H9 (cell line): ENCODE results near the gene OPRD1. TPM values are rescaled to one million over a fixed set of nuclear protein-coding genes. Genes with fewer than 3 reads are reported as not detected.

Experiments
- DNase-seq: peaks from one replicate; pipeline ENCODE4 v3.0.0-alpha.2; 2017
- H2AFZ ChIP-seq: one replicate; pipeline ENCODE4 v1.6.1; 2013; ENCODE audit warnings: mild to moderate bottlenecking, low read length, control low read depth, moderate library complexity
- H2AK5ac ChIP-seq: 2 replicates; pipeline ENCODE4 v1.6.1; 2013; ENCODE audit warnings: low read length, control low read depth, mixed read lengths; ENCODE audit not compliant: insufficient read length
- H2BK120ac ChIP-seq: one replicate; pipeline ENCODE4 v1.6.1; 2013; ENCODE audit warnings: low read depth, mild to moderate bottlenecking, low read length, control low read depth, inconsistent platforms; ENCODE audit not compliant: poor library complexity, severe bottlenecking
- H2BK12ac ChIP-seq: 2 replicates; pipeline ENCODE4 v1.6.1; 2013; ENCODE audit warnings: low read length, control low read depth, mixed read lengths, low read depth; ENCODE audit not compliant: insufficient read length
- H2BK15ac ChIP-seq: 2 replicates; pipeline ENCODE4 v1.6.1; 2013; ENCODE audit warnings: low read depth, low read length, control low read depth
- H2BK20ac ChIP-seq: one replicate; pipeline ENCODE4 v1.6.1; 2013; ENCODE audit warnings: low read depth, mild to moderate bottlenecking, low read length, control low read depth, inconsistent platforms; ENCODE audit not compliant: poor library complexity, severe bottlenecking
- H2BK5ac ChIP-seq: 2 replicates; pipeline ENCODE4 v1.6.1; 2013; ENCODE audit warnings: low read length, control low read depth, mixed read lengths; ENCODE audit not compliant: insufficient read length
- H3K14ac ChIP-seq: 2 replicates; pipeline ENCODE4 v1.6.1; 2013; ENCODE audit warnings: low read length, control low read depth; ENCODE audit not compliant: insufficient read depth
- H3K18ac ChIP-seq: 2 replicates; pipeline ENCODE4 v1.6.1; 2013; ENCODE audit warnings: low read depth, mild to moderate bottlenecking, mixed read lengths, low read length, control low read depth; ENCODE audit not compliant: insufficient read length
- H3K23ac ChIP-seq: 2 replicates; pipeline ENCODE4 v1.6.1; 2013; ENCODE audit warnings: low read length, control low read depth, mixed read lengths, low read depth; ENCODE audit not compliant: insufficient read length
- H3K23me2 ChIP-seq: 2 replicates; pipeline ENCODE4 v1.6.1; 2013; ENCODE audit warnings: low read depth, mild to moderate bottlenecking, mixed read lengths, low read length, control low read depth; ENCODE audit not compliant: insufficient read length, poor library complexity, severe bottlenecking
- H3K27ac ChIP-seq: 2 replicates; pipeline ENCODE4 v1.5.1; 2013; ENCODE audit warnings: low read length, control low read depth, mixed read lengths, low read depth; ENCODE audit not compliant: insufficient read length
- H3K27me3 ChIP-seq: 2 replicates; pipeline ENCODE4 v1.6.1; 2013; ENCODE audit warnings: low read length, control low read depth, inconsistent platforms; ENCODE audit not compliant: insufficient read depth
- H3K4ac ChIP-seq: 2 replicates; pipeline ENCODE4 v1.6.1; 2013; ENCODE audit warnings: low read depth, mild to moderate bottlenecking, control low read depth, inconsistent platforms, low read length, moderate library complexity
- H3K4me1 ChIP-seq: 2 replicates; pipeline ENCODE4 v1.6.1; 2013; ENCODE audit warnings: low read length, control low read depth, inconsistent platforms; ENCODE audit not compliant: insufficient read depth
- H3K4me2 ChIP-seq: 2 replicates; pipeline ENCODE4 v1.6.1; 2013; ENCODE audit warnings: low read length, control low read depth, mixed read lengths; ENCODE audit not compliant: insufficient read length, insufficient read depth
- H3K56ac ChIP-seq: 2 replicates; pipeline ENCODE4 v1.6.1; 2013; ENCODE audit warnings: low read depth, mild to moderate bottlenecking, mixed read lengths, low read length, control low read depth; ENCODE audit not compliant: insufficient read length
- H3K79me1 ChIP-seq: 2 replicates; pipeline ENCODE4 v1.6.1; 2013; ENCODE audit warnings: low read depth, mild to moderate bottlenecking, moderate library complexity, low read length, control low read depth, inconsistent platforms; ENCODE audit not compliant: insufficient read depth, poor library complexity, severe bottlenecking
- H3K79me2 ChIP-seq: 2 replicates; pipeline ENCODE4 v1.6.1; 2013; ENCODE audit warnings: low read length, control low read depth, inconsistent platforms; ENCODE audit not compliant: insufficient read depth
- H3K9ac ChIP-seq: 2 replicates; pipeline ENCODE4 v1.6.1; 2013; ENCODE audit warnings: low read length, control low read depth, mixed read lengths; ENCODE audit not compliant: insufficient read length; ENCODE audit errors: extremely low read depth
- H3K9me3 ChIP-seq: one replicate; pipeline ENCODE4 v1.6.1; 2013; ENCODE audit warnings: low read depth, low read length, inconsistent platforms; ENCODE audit not compliant: control insufficient read depth
- H3T11ph ChIP-seq: one replicate; pipeline ENCODE4 v1.6.1; 2013; ENCODE audit warnings: mild to moderate bottlenecking, low read length, control low read depth, inconsistent platforms
- H4K20me1 ChIP-seq: one replicate; pipeline ENCODE4 v1.6.1; 2013; ENCODE audit not compliant: control insufficient read depth, insufficient read length, insufficient read depth
- H4K5ac ChIP-seq: 2 replicates; pipeline ENCODE4 v1.6.1; 2013; ENCODE audit warnings: low read depth, mild to moderate bottlenecking, mixed read lengths, low read length, control low read depth; ENCODE audit not compliant: insufficient read length
- H4K8ac ChIP-seq: replicated peaks from 2 replicates; pipeline ENCODE4 v1.6.1; 2013; ENCODE audit warnings: low read length, control low read depth, mixed read lengths, low read depth; ENCODE audit not compliant: insufficient read length
- H4K91ac ChIP-seq: 2 replicates; pipeline ENCODE4 v1.6.1; 2013; ENCODE audit warnings: low read depth, mild to moderate bottlenecking, moderate library complexity, mixed read lengths, low read length, control low read depth; ENCODE audit not compliant: insufficient read length
- H3K27ac Mint-ChIP-seq, 3 experiments: 2 replicates in 2 of 3; 3 replicates in 1 of 3; pipeline ENCODE4 v1.8.0; 2020 to 2021; ENCODE audit warnings: mixed read lengths in 3 of 3, mild to moderate bottlenecking in 1 of 3, moderate library complexity in 1 of 3
- H3K27me3 Mint-ChIP-seq: 2 replicates; pipeline ENCODE4 v1.8.0; 2021; ENCODE audit warnings: low read depth, mild to moderate bottlenecking, moderate library complexity, mixed read lengths
- H3K36me3 Mint-ChIP-seq, 3 experiments: 2 replicates in 2 of 3; 3 replicates in 1 of 3; pipeline ENCODE4 v1.8.0; 2020 to 2021; ENCODE audit warnings: low read depth in 3 of 3, mixed read lengths in 3 of 3; ENCODE audit not compliant: insufficient read depth in 1 of 3
- H3K4me1 Mint-ChIP-seq, 2 experiments: 2 replicates each; pipeline ENCODE4 v1.8.0; 2020; ENCODE audit warnings: mixed read lengths in 2 of 2
- H3K4me3 Mint-ChIP-seq, 2 experiments: 2 replicates in 1 of 2; 3 replicates in 1 of 2; pipeline ENCODE4 v1.8.0; 2020 to 2021; ENCODE audit warnings: mild to moderate bottlenecking in 2 of 2, mixed read lengths in 2 of 2, moderate library complexity in 1 of 2
- H3K9me3 Mint-ChIP-seq, 2 experiments: 2 replicates in 1 of 2; 3 replicates in 1 of 2; pipeline ENCODE4 v1.8.0; 2020; ENCODE audit warnings: mild to moderate bottlenecking in 2 of 2, mixed read lengths in 2 of 2, moderate library complexity in 1 of 2
- CTCF ChIP-seq: fragments of 200-600 bp; sonication (generic); conservative IDR thresholded peaks from 3 replicates; pipeline ENCODE4 v1.8.0; 2021; ENCODE audit warnings: antibody characterized with exemption, mild to moderate bottlenecking
- whole genome bisulfite sequencing: extraction: QIAGEN DNeasy Blood & Tissue Kit; methylation state at CpG from one replicate; pipeline ENCODE4 v1.1.7; 2013; ENCODE audit warnings: missing lambda C conversion rate, low lambda C conversion rate, mixed read lengths; ENCODE audit not compliant: insufficient read length; ENCODE audit errors: extremely low coverage; 5-methylcytosine and 5-hydroxymethylcytosine counted together
- total RNA-seq: library from RNA; stranded (reverse); gene quantifications from 2 replicates; pipeline ENCODE4 v1.2.1, GENCODE V29; 2021

OPRD1 gene
- total RNA-seq, 1 experiment from 2014 or later = 1.8 TPM

GRCh38 chr1:28775121-28775942 lies 36.6 kb upstream of the OPRD1 start:
- no peaks in the 10 kb centered on the region for H3K79me2 ChIP-seq
- H3K4me1 ChIP-seq = no peaks in the 10 kb centered on the region
- H4K8ac ChIP-seq = no peak overlapping the region
- Mint-ChIP-seq H3K27ac (peak overlapping the region in 1 of 3 experiments; percentile 87; a peak in 2 of 7 replicates), H3K4me1 (peaks cover 0 to 10% of the 10 kb centered on the region in 2 experiments; a peak in 1 of 4 replicates), H3K36me3 (peaks cover 2 to 27% (median 6%) of the 10 kb centered on the region in 3 experiments; a peak in 6 of 7 replicates), H3K4me3 (no peak overlapping the region), H3K27me3 (no peaks in the 10 kb centered on the region; the same call in none of the 2 replicates), H3K9me3 (no peaks in the 10 kb centered on the region)
- no peak overlapping the region for H3K27ac ChIP-seq
- H3T11ph ChIP-seq = no peak overlapping the region
- H2BK120ac ChIP-seq = no peak overlapping the region
- H3K23me2 ChIP-seq = no peaks in the 10 kb centered on the region
- H3K4me2 ChIP-seq = no peak overlapping the region
- H2AK5ac ChIP-seq = no peak overlapping the region
- H3K9ac ChIP-seq = no peak overlapping the region
- no peak overlapping the region for H2AFZ ChIP-seq
- H3K23ac ChIP-seq = no peak overlapping the region
- no peaks in the 10 kb centered on the region for H4K20me1 ChIP-seq
- H3K27me3 ChIP-seq = no peaks in the 10 kb centered on the region
- H2BK5ac ChIP-seq = no peak overlapping the region
- no peak overlapping the region for H2BK12ac ChIP-seq
- no peak overlapping the region for H3K14ac ChIP-seq
- no peak overlapping the region for H4K5ac ChIP-seq
- H2BK20ac ChIP-seq = no peak overlapping the region
- peak; percentile 87 for DNase-seq
- H3K18ac ChIP-seq = no peak overlapping the region
- H3K79me1 ChIP-seq = no peaks in the 10 kb centered on the region
- no peak for TF ChIP-seq CTCF
- WGBS = no CpG with 5 or more reads among the region's 39 CpGs
- no peaks in the 10 kb centered on the region for H3K9me3 ChIP-seq
- H3K4ac ChIP-seq = no peak overlapping the region
- H2BK15ac ChIP-seq = no peak overlapping the region
- H4K91ac ChIP-seq = no peak overlapping the region
- H3K56ac ChIP-seq = no peak overlapping the region
